Neural progenitor cell (in vitro differentiated cells): Measurements from ENCODE around the gene OR6P1. TPM values are rescaled to one million over a fixed set of nuclear protein-coding genes. Genes with fewer than 3 reads are reported as not detected.

Experiments used
- DNase-seq: peaks from one replicate; pipeline ENCODE4 v3.0.0-alpha.2; 2016; ENCODE audit warnings: low spot score
- H2AFZ ChIP-seq: fragments of 200-600 bp; sonication (generic); replicated peaks from 2 replicates; pipeline ENCODE4 v1.6.1; 2016; ENCODE audit warnings: antibody characterized with exemption
- H3F3A ChIP-seq: fragments of 200-600 bp; sonication (generic); 2 replicates; pipeline ENCODE4 v1.6.1; 2016; ENCODE audit warnings: antibody characterized with exemption, low read depth
- H3K27ac ChIP-seq: fragments of 200-600 bp; sonication (generic); 2 replicates; pipeline ENCODE4 v1.5.1; 2016; ENCODE audit warnings: mild to moderate bottlenecking
- H3K27me3 ChIP-seq: fragments of 200-600 bp; sonication (generic); 2 replicates; pipeline ENCODE4 v1.6.1; 2016; ENCODE audit warnings: mild to moderate bottlenecking, moderate library complexity
- H3K36me3 ChIP-seq: fragments of 200-600 bp; sonication (generic); 2 replicates; pipeline ENCODE4 v1.5.1; 2016
- H3K4me1 ChIP-seq: fragments of 200-600 bp; sonication (generic); 2 replicates; pipeline ENCODE4 v1.6.1; 2016; ENCODE audit warnings: mixed run types
- H3K4me2 ChIP-seq: fragments of 200-600 bp; sonication (generic); 2 replicates; pipeline ENCODE4 v1.6.1; 2016
- H3K4me3 ChIP-seq: fragments of 200-600 bp; sonication (generic); 2 replicates; pipeline ENCODE4 v1.5.1; 2016
- H3K79me2 ChIP-seq: fragments of 200-600 bp; sonication (generic); 2 replicates; pipeline ENCODE4 v1.6.1; 2016; ENCODE audit warnings: low read depth
- H3K9ac ChIP-seq: fragments of 200-600 bp; sonication (generic); 2 replicates; pipeline ENCODE4 v1.6.1; 2016
- H3K9me3 ChIP-seq: fragments of 200-600 bp; sonication (generic); 2 replicates; pipeline ENCODE4 v1.5.1; 2016; ENCODE audit warnings: low read depth
- H4K20me1 ChIP-seq: fragments of 200-600 bp; sonication (generic); 2 replicates; pipeline ENCODE4 v1.6.1; 2016; ENCODE audit warnings: low read depth
- H3K27ac Mint-ChIP-seq: 3 replicates; pipeline ENCODE4 v1.8.0; 2021; ENCODE audit warnings: mixed read lengths
- H3K27me3 Mint-ChIP-seq: 2 replicates; pipeline ENCODE4 v1.8.0; 2022; ENCODE audit warnings: low read depth, mild to moderate bottlenecking, inconsistent platforms, moderate library complexity, mixed read lengths; ENCODE audit not compliant: insufficient read depth
- H3K36me3 Mint-ChIP-seq: 3 replicates; pipeline ENCODE4 v1.8.0; 2021; ENCODE audit warnings: mixed read lengths
- H3K4me1 Mint-ChIP-seq: 3 replicates; pipeline ENCODE4 v1.8.0; 2021; ENCODE audit warnings: mixed read lengths
- H3K4me3 Mint-ChIP-seq: 3 replicates; pipeline ENCODE4 v1.8.0; 2021; ENCODE audit warnings: mild to moderate bottlenecking, moderate library complexity, mixed read lengths
- H3K9me3 Mint-ChIP-seq: 3 replicates; pipeline ENCODE4 v1.8.0; 2020; ENCODE audit warnings: mixed read lengths
- EZH2 ChIP-seq: fragments of 200-600 bp; sonication (generic); IDR thresholded peaks from 2 replicates; pipeline ENCODE4 v1.6.1; 2017; ENCODE audit warnings: antibody characterized with exemption, mild to moderate bottlenecking, moderate library complexity
- EZH2phosphoT487 ChIP-seq: fragments of 200-600 bp; sonication (generic); IDR thresholded peaks from 2 replicates; pipeline ENCODE4 v1.6.1; 2017; ENCODE audit warnings: antibody characterized with exemption
- total RNA-seq: library from RNA; depleted of rRNA; stranded (reverse); fragments of >200 nt; gene quantifications from 2 replicates; pipeline ENCODE4 v1.2.3, GENCODE V29; 2015; ENCODE audit warnings: low replicate concordance
- TF ChIP-seq, protein P1 (sequence below): fragments of 200-600 bp; sonication (generic); IDR thresholded peaks from 2 replicates; pipeline ENCODE4 v1.5.1; 2017; ENCODE audit warnings: antibody characterized with exemption, mild to moderate bottlenecking

Gene OR6P1
- total RNA-seq, 1 donor from 2014 or later: not detected

DNA sequence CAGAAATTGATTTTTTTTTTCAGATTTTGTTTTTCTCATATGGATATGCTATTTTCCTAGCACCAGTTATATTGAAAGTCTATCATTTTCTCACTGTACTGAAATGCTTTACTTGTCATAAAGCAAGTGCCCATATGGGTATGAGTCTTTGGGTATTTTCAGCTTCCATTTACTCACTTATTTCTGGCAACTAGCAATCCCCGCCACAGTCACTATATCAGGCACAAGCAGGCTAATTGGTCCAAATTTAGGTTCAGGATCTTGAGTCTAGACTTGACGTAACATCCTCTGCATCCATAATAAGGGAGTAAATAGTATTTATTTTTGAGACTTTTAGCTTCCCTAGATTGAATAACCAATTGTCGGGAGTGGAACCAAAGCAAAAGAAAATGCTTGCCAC is 7.2 kb upstream of the OR6P1 start:
- Histone ChIP-seq H3K9me3 (no peaks in the 10 kb centered on the region), H3K4me1 (no peaks in the 10 kb centered on the region), H3K4me2 (no peak overlapping the region), H3K9ac (no peak overlapping the region), H4K20me1 (no peaks in the 10 kb centered on the region), H3F3A (no peaks in the 10 kb centered on the region), H2AFZ (no peak overlapping the region), H3K4me3 (no peak overlapping the region), H3K79me2 (no peaks in the 10 kb centered on the region), H3K27me3 (no peaks in the 10 kb centered on the region), H3K27ac (no peak overlapping the region), H3K36me3 (no peaks in the 10 kb centered on the region)
- H3K27ac Mint-ChIP-seq: no peak overlapping the region
- no peak for DNase-seq
- no peaks in the 10 kb centered on the region for H3K27me3 Mint-ChIP-seq
- H3K9me3 Mint-ChIP-seq: no peaks in the 10 kb centered on the region
- TF ChIP-seq EZH2phosphoT487: no peak
- TF ChIP-seq, protein P1, sequence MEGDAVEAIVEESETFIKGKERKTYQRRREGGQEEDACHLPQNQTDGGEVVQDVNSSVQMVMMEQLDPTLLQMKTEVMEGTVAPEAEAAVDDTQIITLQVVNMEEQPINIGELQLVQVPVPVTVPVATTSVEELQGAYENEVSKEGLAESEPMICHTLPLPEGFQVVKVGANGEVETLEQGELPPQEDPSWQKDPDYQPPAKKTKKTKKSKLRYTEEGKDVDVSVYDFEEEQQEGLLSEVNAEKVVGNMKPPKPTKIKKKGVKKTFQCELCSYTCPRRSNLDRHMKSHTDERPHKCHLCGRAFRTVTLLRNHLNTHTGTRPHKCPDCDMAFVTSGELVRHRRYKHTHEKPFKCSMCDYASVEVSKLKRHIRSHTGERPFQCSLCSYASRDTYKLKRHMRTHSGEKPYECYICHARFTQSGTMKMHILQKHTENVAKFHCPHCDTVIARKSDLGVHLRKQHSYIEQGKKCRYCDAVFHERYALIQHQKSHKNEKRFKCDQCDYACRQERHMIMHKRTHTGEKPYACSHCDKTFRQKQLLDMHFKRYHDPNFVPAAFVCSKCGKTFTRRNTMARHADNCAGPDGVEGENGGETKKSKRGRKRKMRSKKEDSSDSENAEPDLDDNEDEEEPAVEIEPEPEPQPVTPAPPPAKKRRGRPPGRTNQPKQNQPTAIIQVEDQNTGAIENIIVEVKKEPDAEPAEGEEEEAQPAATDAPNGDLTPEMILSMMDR: no peak
- TF ChIP-seq EZH2: no peak
- no peaks in the 10 kb centered on the region for H3K4me1 Mint-ChIP-seq
- H3K36me3 Mint-ChIP-seq: no peaks in the 10 kb centered on the region
- H3K4me3 Mint-ChIP-seq: no peak overlapping the region

GRCh38 chr1:158572226-158572625 is 1.8 kb upstream of the OR6P1 start:
- Histone ChIP-seq H3K4me3 (no peak overlapping the region), H4K20me1 (no peaks in the 10 kb centered on the region), H3K36me3 (no peaks in the 10 kb centered on the region), H3K9ac (no peak overlapping the region), H3K4me1 (no peaks in the 10 kb centered on the region), H3K27ac (no peak overlapping the region), H3K9me3 (no peaks in the 10 kb centered on the region), H3K4me2 (no peak overlapping the region), H3F3A (no peaks in the 10 kb centered on the region), H3K27me3 (no peaks in the 10 kb centered on the region), H2AFZ (no peak overlapping the region), H3K79me2 (no peaks in the 10 kb centered on the region)
- H3K36me3 Mint-ChIP-seq: no peaks in the 10 kb centered on the region
- no peak overlapping the region for H3K4me3 Mint-ChIP-seq
- H3K27me3 Mint-ChIP-seq: no peaks in the 10 kb centered on the region
- no peaks in the 10 kb centered on the region for H3K4me1 Mint-ChIP-seq
- no peaks in the 10 kb centered on the region for H3K9me3 Mint-ChIP-seq
- no peak overlapping the region for H3K27ac Mint-ChIP-seq
- DNase-seq: no peak
- TF ChIP-seq EZH2: no peak
- TF ChIP-seq, protein P1: no peak
- no peak for TF ChIP-seq EZH2phosphoT487

DNA sequence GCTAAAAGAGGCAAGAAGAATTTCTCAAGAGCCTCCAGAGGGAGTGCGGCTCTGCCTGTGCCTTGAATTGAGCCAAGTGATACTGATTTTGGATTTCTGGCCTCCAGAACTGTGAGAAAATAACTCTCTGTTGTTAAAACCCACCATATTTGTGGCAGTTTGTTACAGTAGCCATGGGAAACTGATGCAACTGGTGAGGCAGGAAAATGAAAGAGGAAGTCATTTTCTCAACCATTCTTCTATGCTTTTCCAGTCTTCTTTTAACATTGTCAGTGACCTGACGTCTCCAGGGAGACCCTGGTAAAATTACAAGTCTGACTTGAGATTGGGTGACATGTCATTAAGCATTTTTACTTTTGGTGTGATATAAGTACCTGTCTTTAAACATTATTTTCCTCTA is 5.8 kb downstream of the OR6P1 start:
- no peak overlapping the region for H3K4me3 Mint-ChIP-seq
- Histone ChIP-seq H3F3A (no peaks in the 10 kb centered on the region), H3K27me3 (no peaks in the 10 kb centered on the region), H3K4me2 (no peak overlapping the region), H3K27ac (no peak overlapping the region), H3K36me3 (no peaks in the 10 kb centered on the region), H2AFZ (no peak overlapping the region), H4K20me1 (no peaks in the 10 kb centered on the region), H3K9me3 (no peaks in the 10 kb centered on the region), H3K79me2 (no peaks in the 10 kb centered on the region), H3K9ac (no peak overlapping the region), H3K4me1 (no peaks in the 10 kb centered on the region), H3K4me3 (no peak overlapping the region)
- DNase-seq: no peak
- H3K9me3 Mint-ChIP-seq: no peaks in the 10 kb centered on the region
- H3K36me3 Mint-ChIP-seq: no peaks in the 10 kb centered on the region
- no peak overlapping the region for H3K27ac Mint-ChIP-seq
- no peaks in the 10 kb centered on the region for H3K27me3 Mint-ChIP-seq
- TF ChIP-seq, protein P1: no peak
- TF ChIP-seq EZH2phosphoT487 (no peak), EZH2 (no peak)
- no peaks in the 10 kb centered on the region for H3K4me1 Mint-ChIP-seq
